SK-N-SH (cell line): ENCODE data around the gene EDN3. TPM values are rescaled to one million over a fixed set of nuclear protein-coding genes. Genes with fewer than 3 reads are reported as not detected.

Source experiments
- CTCF ChIA-PET: fragments of 300-600, 350-600 bp; formaldehyde crosslinking; extraction: SDS; loops from one replicate; lab custom pipeline; 2021; lab: Yijun Ruan, JAX
- POLR2A ChIA-PET: fragments of 350-600 bp; sonication (Branson Sonifier 250); formaldehyde crosslinking; extraction: SDS; loops from one replicate; lab custom pipeline; 2020; ENCODE audit warnings: antibody characterized with exemption, inconsistent platforms; lab: Yijun Ruan, JAX
- DNase-seq: peaks from one replicate; pipeline ENCODE4 v3.0.0; 2012
- H2AFZ ChIP-seq: fragments of 200-600 bp; sonication (generic); 2 replicates; pipeline ENCODE4 v1.8.1; 2016; ENCODE audit warnings: antibody characterized with exemption, mild to moderate bottlenecking, low read depth
- H3F3A ChIP-seq: fragments of 200-600 bp; sonication (generic); replicated peaks from 2 replicates; pipeline ENCODE3; 2016; ENCODE audit warnings: antibody characterized with exemption, mild to moderate bottlenecking; ENCODE audit not compliant: insufficient read depth
- H3K27ac ChIP-seq, 2 experiments: fragments of 200-500 bp in 1 of 2; fragments of 200-600 bp in 1 of 2; sonication (Bioruptor generic) in 1 of 2; sonication (generic), shearing (Covaris generic) in 1 of 2; 2 replicates each; pipeline versions ENCODE4 v1.5.1 to v1.6.1; 2014 to 2016; ENCODE audit warnings: low read depth in 2 of 2, inconsistent platforms in 1 of 2, low read length in 1 of 2, mild to moderate bottlenecking in 1 of 2, mixed read lengths in 1 of 2
- H3K27me3 ChIP-seq: fragments of 200-600 bp; sonication (generic), shearing (Covaris generic); 2 replicates; pipeline ENCODE4 v1.6.1; 2016; ENCODE audit warnings: mixed run types; ENCODE audit not compliant: insufficient read depth
- H3K36me3 ChIP-seq, 2 experiments: fragments of 200-500 bp in 1 of 2; fragments of 200-600 bp in 1 of 2; sonication (Bioruptor generic) in 1 of 2; sonication (generic) in 1 of 2; replicated peaks in 1 of 2; 2 replicates each; pipeline versions ENCODE3 to v1.5.1; 2014 to 2016; ENCODE audit warnings: low read length in 1 of 2, mild to moderate bottlenecking in 1 of 2; ENCODE audit not compliant: insufficient read depth in 2 of 2, control insufficient read depth in 1 of 2
- H3K4me1 ChIP-seq, 2 experiments: fragments of 200-500 bp in 1 of 2; fragments of 200-600 bp in 1 of 2; sonication (Bioruptor generic) in 1 of 2; sonication (generic), shearing (Covaris generic) in 1 of 2; 2 replicates each; pipeline versions ENCODE4 v1.5.1 to v1.6.1; 2014 to 2016; ENCODE audit warnings: low read depth in 1 of 2, low read length in 1 of 2, mixed run types in 1 of 2; ENCODE audit not compliant: insufficient read depth in 2 of 2, control insufficient read depth in 1 of 2
- H3K4me2 ChIP-seq: fragments of 200-600 bp; sonication (generic), shearing (Covaris generic); 2 replicates; pipeline ENCODE4 v1.6.1; 2017; ENCODE audit warnings: mixed run types
- H3K4me3 ChIP-seq, 2 experiments: fragments of 200-500 bp in 1 of 2; fragments of 200-600 bp in 1 of 2; sonication (Bioruptor generic) in 1 of 2; sonication (generic), shearing (Covaris generic) in 1 of 2; 2 replicates each; pipeline versions ENCODE4 v1.5.1 to v1.8.1; 2014 to 2016; ENCODE audit warnings: low read depth in 2 of 2, inconsistent platforms in 1 of 2, low read length in 1 of 2, mild to moderate bottlenecking in 1 of 2, mixed read lengths in 1 of 2, moderate library complexity in 1 of 2
- H3K79me2 ChIP-seq: fragments of 200-600 bp; sonication (generic); 2 replicates; pipeline ENCODE4 v1.8.1; 2017; ENCODE audit warnings: mild to moderate bottlenecking; ENCODE audit not compliant: insufficient read depth
- H3K9ac ChIP-seq: fragments of 200-600 bp; sonication (generic); 2 replicates; pipeline ENCODE4 v1.6.1; 2017; ENCODE audit warnings: mixed run types
- H3K9me2 ChIP-seq: fragments of 200-600 bp; sonication (generic); 2 replicates; pipeline ENCODE4 v1.6.1; 2017; ENCODE audit warnings: mixed run types
- H3K9me3 ChIP-seq: fragments of 200-600 bp; sonication (generic); 2 replicates; pipeline ENCODE4 v1.6.1; 2017; ENCODE audit warnings: mixed run types, mild to moderate bottlenecking, moderate library complexity
- H4K20me1 ChIP-seq: fragments of 200-600 bp; sonication (generic); 2 replicates; pipeline ENCODE4 v1.6.1; 2017; ENCODE audit warnings: mild to moderate bottlenecking, mixed run types; ENCODE audit not compliant: insufficient read depth
- CHD2 ChIP-seq: fragments of 150-350 bp; IDR thresholded peaks from 2 replicates; pipeline ENCODE4 v1.6.1; 2018; ENCODE audit warnings: low read length; ENCODE audit not compliant: partially characterized antibody
- FOXJ3 ChIP-seq: sonication (generic); formaldehyde crosslinking; IDR thresholded peaks from 2 replicates; pipeline ENCODE4 v1.5.1; 2020; ENCODE audit warnings: mild to moderate bottlenecking, missing genetic modification reagents
- GABPA ChIP-seq: IDR thresholded peaks from 2 replicates; pipeline ENCODE4 v1.4.0; 2012; ENCODE audit warnings: low read depth, mild to moderate bottlenecking
- GATA2 ChIP-seq: sonication (generic); formaldehyde crosslinking; IDR thresholded peaks from 2 replicates; pipeline ENCODE4 v1.5.0; 2020; ENCODE audit warnings: mild to moderate bottlenecking, missing genetic modification reagents
- POLR2AphosphoS5 ChIP-seq: IDR thresholded peaks from 2 replicates; pipeline ENCODE4 v1.6.1; 2012; ENCODE audit warnings: low read depth, low read length
- RAD21 ChIP-seq: IDR thresholded peaks from 2 replicates; pipeline ENCODE4 v1.6.1; 2012; ENCODE audit warnings: mild to moderate bottlenecking, low read length
- RXRA ChIP-seq: IDR thresholded peaks from 2 replicates; pipeline ENCODE4 v1.4.0; 2012; ENCODE audit warnings: low read depth, mild to moderate bottlenecking, borderline replicate concordance
- SIN3A ChIP-seq: IDR thresholded peaks from 2 replicates; pipeline ENCODE4 v1.6.1; 2012; ENCODE audit warnings: low read depth, mild to moderate bottlenecking, low read length, moderate library complexity, borderline replicate concordance
- SMC3 ChIP-seq: IDR thresholded peaks from 2 replicates; pipeline ENCODE4 v1.6.1; 2012; ENCODE audit warnings: low read depth, low read length, improper control_type of control experiment
- WGBS: methylation state at CpG from one replicate; pipeline ENCODE4 v1.1.6; 2017; ENCODE audit warnings: low lambda C conversion rate; 5-methylcytosine and 5-hydroxymethylcytosine counted together
- polyA plus RNA-seq, 3 experiments: library from polyadenylated mRNA; depleted of rRNA; stranded (reverse); fragments of >200 nt; gene quantifications; 2 replicates each; pipeline ENCODE4 v1.2.3, GENCODE V29; 2012
- TF ChIP-seq, protein P1 (sequence below): IDR thresholded peaks from 2 replicates; pipeline ENCODE4; 2012
- TF ChIP-seq, protein P2 (sequence below): IDR thresholded peaks from 2 replicates; pipeline ENCODE4 v1.4.0; 2012; ENCODE audit warnings: low read depth, borderline replicate concordance
- TF ChIP-seq, protein P3 (sequence below): fragments of 200-600 bp; sonication (generic); IDR thresholded peaks from 2 replicates; pipeline ENCODE4 v1.6.1; 2017; ENCODE audit warnings: antibody characterized with exemption, mild to moderate bottlenecking, moderate library complexity
- TF ChIP-seq, protein P4 (sequence below): fragments of 150-350 bp; IDR thresholded peaks from 2 replicates; pipeline ENCODE4 v1.6.1; 2017; ENCODE audit warnings: antibody characterized with exemption, low read length, low read depth, borderline replicate concordance

EDN3 gene
- polyA plus RNA-seq, 1 of the 3 experiments (the other 2 are of a cell fraction), result 0.02 TPM

DNA sequence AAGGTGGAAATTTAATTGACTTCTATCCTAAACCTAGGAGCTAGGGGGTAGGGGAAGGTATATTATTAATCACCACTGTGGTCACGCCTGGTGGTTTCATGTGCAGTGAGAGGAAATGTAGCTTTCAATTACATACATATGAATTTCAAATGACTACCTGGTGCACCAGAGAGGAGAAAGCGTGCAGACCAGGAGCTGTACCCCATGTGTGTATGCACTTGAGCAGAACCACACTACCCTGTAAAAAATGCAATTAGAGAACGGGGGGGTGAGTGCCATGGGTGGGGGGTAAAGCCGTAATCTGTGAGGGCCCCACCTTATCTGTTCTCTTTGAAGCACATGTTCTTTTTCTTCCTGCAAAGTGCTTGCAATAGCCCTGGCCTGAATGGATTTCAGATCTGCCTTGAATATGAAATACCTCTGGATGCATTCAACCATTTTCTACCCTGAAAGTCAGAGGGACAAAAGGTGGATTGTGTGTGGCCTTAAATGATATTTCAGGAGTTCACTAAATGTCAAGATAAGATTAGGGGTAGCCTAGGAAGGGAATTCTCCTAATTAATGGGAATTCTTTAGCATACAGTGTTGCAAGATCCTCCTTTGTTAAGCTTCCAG, 30.9 kb upstream of the EDN3 start:
- Histone ChIP-seq H3K79me2 (no peaks in the 10 kb centered on the region), H3K36me3 (no peaks in the 10 kb centered on the region), H3K27me3 (no peaks in the 10 kb centered on the region; the same call in 1 of the 2 replicates), H3F3A (no peaks in the 10 kb centered on the region), H3K27ac (no peak overlapping the region), H3K9ac (no peak overlapping the region), H3K4me1 (peaks cover 0 to 3% of the 10 kb centered on the region in 2 experiments; a peak in 1 of 4 replicates), H3K4me2 (no peak overlapping the region), H3K9me2 (no peaks in the 10 kb centered on the region), H3K4me3 (no peak overlapping the region), H3K9me3 (no peaks in the 10 kb centered on the region), H2AFZ (no peak overlapping the region), H4K20me1 (no peaks in the 10 kb centered on the region)
- TF ChIP-seq GABPA (no peak), CHD2 (no peak), POLR2AphosphoS5 (no peak), SMC3 (no peak), RAD21 (no peak), FOXJ3 (CRISPR knock-in tag) (no peak), RXRA (no peak), SIN3A (no peak), GATA2 (no peak)
- TF ChIP-seq, protein P1, sequence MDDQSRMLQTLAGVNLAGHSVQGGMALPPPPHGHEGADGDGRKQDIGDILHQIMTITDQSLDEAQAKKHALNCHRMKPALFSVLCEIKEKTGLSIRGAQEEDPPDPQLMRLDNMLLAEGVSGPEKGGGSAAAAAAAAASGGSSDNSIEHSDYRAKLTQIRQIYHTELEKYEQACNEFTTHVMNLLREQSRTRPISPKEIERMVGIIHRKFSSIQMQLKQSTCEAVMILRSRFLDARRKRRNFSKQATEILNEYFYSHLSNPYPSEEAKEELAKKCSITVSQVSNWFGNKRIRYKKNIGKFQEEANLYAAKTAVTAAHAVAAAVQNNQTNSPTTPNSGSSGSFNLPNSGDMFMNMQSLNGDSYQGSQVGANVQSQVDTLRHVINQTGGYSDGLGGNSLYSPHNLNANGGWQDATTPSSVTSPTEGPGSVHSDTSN, result no peak
- TF ChIP-seq, protein P2, sequence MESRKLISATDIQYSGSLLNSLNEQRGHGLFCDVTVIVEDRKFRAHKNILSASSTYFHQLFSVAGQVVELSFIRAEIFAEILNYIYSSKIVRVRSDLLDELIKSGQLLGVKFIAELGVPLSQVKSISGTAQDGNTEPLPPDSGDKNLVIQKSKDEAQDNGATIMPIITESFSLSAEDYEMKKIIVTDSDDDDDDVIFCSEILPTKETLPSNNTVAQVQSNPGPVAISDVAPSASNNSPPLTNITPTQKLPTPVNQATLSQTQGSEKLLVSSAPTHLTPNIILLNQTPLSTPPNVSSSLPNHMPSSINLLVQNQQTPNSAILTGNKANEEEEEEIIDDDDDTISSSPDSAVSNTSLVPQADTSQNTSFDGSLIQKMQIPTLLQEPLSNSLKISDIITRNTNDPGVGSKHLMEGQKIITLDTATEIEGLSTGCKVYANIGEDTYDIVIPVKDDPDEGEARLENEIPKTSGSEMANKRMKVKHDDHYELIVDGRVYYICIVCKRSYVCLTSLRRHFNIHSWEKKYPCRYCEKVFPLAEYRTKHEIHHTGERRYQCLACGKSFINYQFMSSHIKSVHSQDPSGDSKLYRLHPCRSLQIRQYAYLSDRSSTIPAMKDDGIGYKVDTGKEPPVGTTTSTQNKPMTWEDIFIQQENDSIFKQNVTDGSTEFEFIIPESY, result no peak
- TF ChIP-seq, protein P3, sequence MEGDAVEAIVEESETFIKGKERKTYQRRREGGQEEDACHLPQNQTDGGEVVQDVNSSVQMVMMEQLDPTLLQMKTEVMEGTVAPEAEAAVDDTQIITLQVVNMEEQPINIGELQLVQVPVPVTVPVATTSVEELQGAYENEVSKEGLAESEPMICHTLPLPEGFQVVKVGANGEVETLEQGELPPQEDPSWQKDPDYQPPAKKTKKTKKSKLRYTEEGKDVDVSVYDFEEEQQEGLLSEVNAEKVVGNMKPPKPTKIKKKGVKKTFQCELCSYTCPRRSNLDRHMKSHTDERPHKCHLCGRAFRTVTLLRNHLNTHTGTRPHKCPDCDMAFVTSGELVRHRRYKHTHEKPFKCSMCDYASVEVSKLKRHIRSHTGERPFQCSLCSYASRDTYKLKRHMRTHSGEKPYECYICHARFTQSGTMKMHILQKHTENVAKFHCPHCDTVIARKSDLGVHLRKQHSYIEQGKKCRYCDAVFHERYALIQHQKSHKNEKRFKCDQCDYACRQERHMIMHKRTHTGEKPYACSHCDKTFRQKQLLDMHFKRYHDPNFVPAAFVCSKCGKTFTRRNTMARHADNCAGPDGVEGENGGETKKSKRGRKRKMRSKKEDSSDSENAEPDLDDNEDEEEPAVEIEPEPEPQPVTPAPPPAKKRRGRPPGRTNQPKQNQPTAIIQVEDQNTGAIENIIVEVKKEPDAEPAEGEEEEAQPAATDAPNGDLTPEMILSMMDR, result no peak
- TF ChIP-seq, protein P4, sequence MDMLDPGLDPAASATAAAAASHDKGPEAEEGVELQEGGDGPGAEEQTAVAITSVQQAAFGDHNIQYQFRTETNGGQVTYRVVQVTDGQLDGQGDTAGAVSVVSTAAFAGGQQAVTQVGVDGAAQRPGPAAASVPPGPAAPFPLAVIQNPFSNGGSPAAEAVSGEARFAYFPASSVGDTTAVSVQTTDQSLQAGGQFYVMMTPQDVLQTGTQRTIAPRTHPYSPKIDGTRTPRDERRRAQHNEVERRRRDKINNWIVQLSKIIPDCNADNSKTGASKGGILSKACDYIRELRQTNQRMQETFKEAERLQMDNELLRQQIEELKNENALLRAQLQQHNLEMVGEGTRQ, result no peak
- ChIA-PET POLR2A (interaction anchor here (0.7 kb wide), 1 partner anchor 270 kb away, joined by 3 read pairs; no protein-coding TSS in a partner anchor), CTCF (interaction anchor here (0.9 to 3.4 kb wide), 5 partner anchors 10 to 226 kb away, joined by 3 to 11 read pairs (median 3); no protein-coding TSS in a partner anchor)
- WGBS, result 26% methylated on average over 4 of the region's 4 CpGs
- peak; percentile 25 for DNase-seq
